ENCODE data around the gene HTRA2. TPM values are rescaled to one million over a fixed set of nuclear protein-coding genes. Genes with fewer than 3 reads are reported as not detected.

Gene HTRA2
- total RNA-seq, 4 donors from 2014 or later, result 25.0 to 37.6 (median 29.1) TPM

- WGBS, 2 donors (ENCODE audit: low coverage in 1 of 2), result 68 to 86% methylated on average over 3 of the region's 3 CpGs
- H3K36me3 ChIP-seq, result peaks cover 0 to 65% of the 10 kb centered on the region in 2 donors
- H3K9me3 ChIP-seq, result no peaks in the 10 kb centered on the region
- peaks cover 21% of the 10 kb centered on the region for H3K27me3 ChIP-seq
- no peak for ATAC-seq
- TF ChIP-seq EP300 (IDR thresholded peaks at IDR 0.05), result no peak
- TF ChIP-seq POLR2AphosphoS5 (IDR thresholded peaks at IDR 0.05), result no peak
- TF ChIP-seq CTCF (IDR thresholded peaks at IDR 0.05), result no peak
- no peak for TF ChIP-seq POLR2A (IDR thresholded peaks at IDR 0.05)
- H3K27ac ChIP-seq, result no peak overlapping the region
- H3K4me1 ChIP-seq, result peaks cover 0 to 14% (median 12%) of the 10 kb centered on the region in 3 donors
- H3K4me3 ChIP-seq, result no peak overlapping the region
These were observed 36.2 kb upstream of the HTRA2 start for GRCh38 chr2:74493546-74493945.

GRCh38 chr2:74495440-74495839 lies 34.3 kb upstream of the HTRA2 start:
- H3K4me1 ChIP-seq, result peaks cover 0 to 30% (median 24%) of the 10 kb centered on the region in 3 donors
- H3K4me3 ChIP-seq, result no peak overlapping the region
- no peak overlapping the region for H3K27ac ChIP-seq
- peaks cover 40% of the 10 kb centered on the region for H3K27me3 ChIP-seq
- WGBS, 2 donors (ENCODE audit: low coverage in 1 of 2), result 80% methylated on average over 1 of the region's 1 CpG; no CpG with 5 or more reads in 1 of the 2 donors
- no peak for ATAC-seq
- H3K36me3 ChIP-seq, result peaks cover 0 to 46% of the 10 kb centered on the region in 2 donors
- TF ChIP-seq EP300 (IDR thresholded peaks at IDR 0.05) (no peak), POLR2A (IDR thresholded peaks at IDR 0.05) (no peak), CTCF (IDR thresholded peaks at IDR 0.05) (no peak), POLR2AphosphoS5 (IDR thresholded peaks at IDR 0.05) (no peak)
- no peaks in the 10 kb centered on the region for H3K9me3 ChIP-seq

- no peak for ATAC-seq
- TF ChIP-seq EP300 (IDR thresholded peaks at IDR 0.05), result no peak
- TF ChIP-seq CTCF (IDR thresholded peaks at IDR 0.05), result no peak
- no peak for TF ChIP-seq POLR2A (IDR thresholded peaks at IDR 0.05)
- TF ChIP-seq POLR2AphosphoS5 (IDR thresholded peaks at IDR 0.05), result no peak
- Histone ChIP-seq H3K9me3 (no peaks in the 10 kb centered on the region), H3K36me3 (peaks cover 0 to 28% of the 10 kb centered on the region in 2 donors), H3K4me3 (peak overlapping the region in 1 of 2 donors; percentile 40), H3K4me1 (peaks cover 0 to 32% (median 24%) of the 10 kb centered on the region in 3 donors), H3K27ac (no peak overlapping the region), H3K27me3 (peaks cover 57% of the 10 kb centered on the region)
- WGBS, 2 donors (ENCODE audit: low coverage in 1 of 2), result 42% methylated on average over 15 of the region's 19 CpGs; no CpG with 5 or more reads in 1 of the 2 donors
These were observed 32.5 kb upstream of the HTRA2 start for GRCh38 chr2:74496997-74497776.

GRCh38 chr2:74497777-74498499 lies 31.8 kb upstream of the HTRA2 start:
- Histone ChIP-seq H3K36me3 (peaks cover 0 to 21% of the 10 kb centered on the region in 2 donors), H3K4me1 (peaks cover 0 to 40% (median 24%) of the 10 kb centered on the region in 3 donors), H3K9me3 (no peaks in the 10 kb centered on the region), H3K4me3 (peak overlapping the region in 1 of 2 donors; percentile 40), H3K27ac (peak overlapping the region in 1 of 4 donors; percentile 3), H3K27me3 (peaks cover 65% of the 10 kb centered on the region)
- peak; percentile 16 for ATAC-seq
- WGBS, 2 donors (ENCODE audit: low coverage in 1 of 2), result 5 to 14% methylated on average over 7 to 11 of the region's 61 CpGs
- TF ChIP-seq POLR2A (IDR thresholded peaks at IDR 0.05) (no peak), CTCF (IDR thresholded peaks at IDR 0.05) (no peak)
